ENCODE measurements around the gene SETBP1. TPM values are rescaled to one million over a fixed set of nuclear protein-coding genes. Genes with fewer than 3 reads are reported as not detected.

The SETBP1 gene
- total RNA-seq, 1 donor from 2014 or later: 72.8 TPM

GRCh38 chr18:44969214-44969795, 288.6 kb downstream of the SETBP1 start:
- no peak overlapping the region for H3K4me3 Mint-ChIP-seq
- ATAC-seq (ENCODE audit: low read depth) (no peak), DNase-seq (no peak)
- peaks cover 20% of the 10 kb centered on the region for H3K36me3 Mint-ChIP-seq (ENCODE audit: low read depth)
- intact Hi-C loops (cut with micrococcal nuclease): loop anchor here (2.0 kb wide), 1 partner anchor 243 kb away; no protein-coding TSS in a partner anchor
- peaks cover 51% of the 10 kb centered on the region for H3K4me1 Mint-ChIP-seq
- CTCF ChIA-PET: no interaction called here
- no peak for TF ChIP-seq CTCF (IDR thresholded peaks at IDR 0.05)
- H3K27ac Mint-ChIP-seq: peak overlapping the region; percentile 4
- no peaks in the 10 kb centered on the region for H3K9me3 Mint-ChIP-seq
- H3K27me3 Mint-ChIP-seq: no peaks in the 10 kb centered on the region
- POLR2A ChIA-PET: interaction anchor here (0.6 kb wide), 1 partner anchor 288 kb away, joined by 4 read pairs; the partner anchor contains the start of gene SETBP1

GRCh38 chr18:44973282-44973681, 292.6 kb downstream of the SETBP1 start:
- intact Hi-C loops (cut with micrococcal nuclease): loop anchor here (1.0 to 5.0 kb wide), 2 partner anchors 294 to 841 kb away; no protein-coding TSS in a partner anchor
- CTCF ChIA-PET: interaction anchor here (1.1 kb wide), 1 partner anchor 236 kb away, joined by 3 read pairs; no protein-coding TSS in a partner anchor

GRCh38 chr18:44974174-44974573, 293.5 kb downstream of the SETBP1 start:
- DNase-seq (no peak), ATAC-seq (ENCODE audit: low read depth) (no peak)
- no peak overlapping the region for H3K4me3 Mint-ChIP-seq
- POLR2A ChIA-PET: interaction anchor here (0.6 kb wide), 1 partner anchor 23 kb away, joined by 3 read pairs; no protein-coding TSS in a partner anchor
- CTCF ChIA-PET: interaction anchor here (1.1 kb wide), 1 partner anchor 235 kb away, joined by 3 read pairs; no protein-coding TSS in a partner anchor
- peaks cover 35% of the 10 kb centered on the region for H3K36me3 Mint-ChIP-seq (ENCODE audit: low read depth)
- intact Hi-C loops (cut with micrococcal nuclease): loop anchor here (5.0 kb wide), 1 partner anchor 842 kb away; no protein-coding TSS in a partner anchor
- no peak for TF ChIP-seq CTCF (IDR thresholded peaks at IDR 0.05)
- no peaks in the 10 kb centered on the region for H3K9me3 Mint-ChIP-seq
- H3K27me3 Mint-ChIP-seq: no peaks in the 10 kb centered on the region
- no peak overlapping the region for H3K27ac Mint-ChIP-seq
- H3K4me1 Mint-ChIP-seq: peaks cover 22% of the 10 kb centered on the region

More at GRCh38 chr18:44973282-44973681, 292.6 kb downstream of the SETBP1 start:
- no peaks in the 10 kb centered on the region for H3K9me3 Mint-ChIP-seq
- POLR2A ChIA-PET: no interaction called here
- no peak overlapping the region for H3K4me3 Mint-ChIP-seq
- H3K27ac Mint-ChIP-seq: no peak overlapping the region
- no peak for ATAC-seq (ENCODE audit: low read depth)
- peaks cover 29% of the 10 kb centered on the region for H3K36me3 Mint-ChIP-seq (ENCODE audit: low read depth)
- TF ChIP-seq CTCF (IDR thresholded peaks at IDR 0.05): no peak
- DNase-seq: no peak
- H3K27me3 Mint-ChIP-seq: no peaks in the 10 kb centered on the region
- peaks cover 22% of the 10 kb centered on the region for H3K4me1 Mint-ChIP-seq

GRCh38 chr18:44977856-44978255, 297.2 kb downstream of the SETBP1 start:
- ChIA-PET CTCF (no interaction called here), POLR2A (no interaction called here)
- DNase-seq: no peak
- Mint-ChIP-seq H3K27ac (peak overlapping the region; percentile 57), H3K36me3 (ENCODE audit: low read depth) (peaks cover 52% of the 10 kb centered on the region), H3K27me3 (no peaks in the 10 kb centered on the region), H3K4me3 (no peak overlapping the region), H3K4me1 (peaks cover 16% of the 10 kb centered on the region), H3K9me3 (no peaks in the 10 kb centered on the region)
- TF ChIP-seq CTCF (IDR thresholded peaks at IDR 0.05): no peak
- no peak for ATAC-seq (ENCODE audit: low read depth)
- intact Hi-C loops (cut with micrococcal nuclease): loop anchor here (1.0 to 5.0 kb wide), 2 partner anchors 39 to 299 kb away; no protein-coding TSS in a partner anchor

- Mint-ChIP-seq H3K36me3 (ENCODE audit: low read depth) (peaks cover 48% of the 10 kb centered on the region), H3K27ac (peak overlapping the region; percentile 25), H3K9me3 (no peaks in the 10 kb centered on the region), H3K4me1 (peaks cover 10% of the 10 kb centered on the region), H3K27me3 (no peaks in the 10 kb centered on the region), H3K4me3 (no peak overlapping the region)
- DNase-seq (no peak), ATAC-seq (ENCODE audit: low read depth) (no peak)
- ChIA-PET POLR2A (no interaction called here), CTCF (interaction anchor here (1.5 kb wide), 1 partner anchor 233 kb away, joined by 3 read pairs; no protein-coding TSS in a partner anchor)
- intact Hi-C loops (cut with micrococcal nuclease): loop anchor here (5.0 kb wide), 1 partner anchor 38 kb away; no protein-coding TSS in a partner anchor
- no peak for TF ChIP-seq CTCF (IDR thresholded peaks at IDR 0.05)
Observed at GRCh38 chr18:44979748-44980147, 299.1 kb downstream of the SETBP1 start.
